ENCODE measurements around the gene COL20A1. TPM values are rescaled to one million over a fixed set of nuclear protein-coding genes. Genes with fewer than 3 reads are reported as not detected.

COL20A1 gene
- total RNA-seq, 1 experiment from 2014 or later: 2.3 TPM

DNA sequence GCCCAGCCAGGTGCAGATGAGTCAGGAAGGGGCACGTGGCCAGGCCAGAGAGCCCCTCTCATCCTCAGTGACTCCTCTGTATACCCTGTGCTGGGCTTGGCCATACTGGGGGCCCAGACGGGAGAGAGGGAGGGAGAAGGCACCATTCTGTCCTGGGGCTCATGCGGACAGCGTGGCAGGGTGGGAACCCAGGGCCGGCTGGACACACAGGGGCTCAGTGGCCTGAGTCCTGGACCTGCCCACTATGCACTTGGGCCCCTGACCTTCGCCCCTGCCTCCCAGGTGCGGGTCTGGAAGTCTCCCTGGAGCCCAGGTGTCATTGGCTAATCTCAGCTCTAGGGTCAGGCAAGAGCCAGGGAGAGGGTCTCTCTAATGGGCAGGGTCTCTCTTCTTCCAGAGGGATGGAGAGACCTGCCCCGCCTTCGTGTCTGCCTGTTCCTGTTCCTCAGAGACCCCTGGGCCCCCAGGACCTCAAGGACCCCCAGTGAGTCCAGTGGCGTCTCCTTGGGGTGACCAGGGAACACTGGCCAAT lies 27.7 kb downstream of the COL20A1 start:
- H3K9ac ChIP-seq (ENCODE audit: extremely low read depth, insufficient read length, low read length): no peak overlapping the region

More for the DNA sequence above, 27.7 kb downstream of the COL20A1 start:
- Histone ChIP-seq H3K27ac (ENCODE audit: insufficient read length, low read depth, low read length) (no peak overlapping the region), H4K20me1 (ENCODE audit: control insufficient read depth, insufficient read depth, insufficient read length) (no peaks in the 10 kb centered on the region), H3K79me1 (ENCODE audit: insufficient read depth, low read depth, low read length, poor library complexity, severe bottlenecking) (no peaks in the 10 kb centered on the region), H4K8ac (replicated peaks; ENCODE audit: insufficient read length, low read depth, low read length) (no peak overlapping the region), H3K23me2 (ENCODE audit: insufficient read length, low read depth, low read length, poor library complexity, severe bottlenecking) (no peaks in the 10 kb centered on the region), H2BK15ac (ENCODE audit: low read depth, low read length) (no peak overlapping the region), H3T11ph (ENCODE audit: low read length) (no peak overlapping the region), H3K4me1 (ENCODE audit: insufficient read depth, low read length) (no peaks in the 10 kb centered on the region), H4K5ac (ENCODE audit: insufficient read length, low read depth, low read length) (no peak overlapping the region), H3K4me2 (ENCODE audit: insufficient read depth, insufficient read length, low read length) (no peak overlapping the region), H3K4ac (ENCODE audit: low read depth, low read length) (no peak overlapping the region), H3K14ac (ENCODE audit: insufficient read depth, low read length) (no peak overlapping the region), H3K9me3 (ENCODE audit: control insufficient read depth, low read depth, low read length) (no peaks in the 10 kb centered on the region), H2BK12ac (ENCODE audit: insufficient read length, low read depth, low read length) (no peak overlapping the region), H2BK5ac (ENCODE audit: insufficient read length, low read length) (no peak overlapping the region), H3K27me3 (ENCODE audit: insufficient read depth, low read length) (no peaks in the 10 kb centered on the region), H2BK120ac (ENCODE audit: low read depth, low read length, poor library complexity, severe bottlenecking) (no peak overlapping the region), H2AFZ (ENCODE audit: low read length) (no peak overlapping the region), H2BK20ac (ENCODE audit: low read depth, low read length, poor library complexity, severe bottlenecking) (no peak overlapping the region), H3K79me2 (ENCODE audit: insufficient read depth, low read length) (no peaks in the 10 kb centered on the region), H3K18ac (ENCODE audit: insufficient read length, low read depth, low read length) (no peak overlapping the region), H3K56ac (ENCODE audit: insufficient read length, low read depth, low read length) (no peak overlapping the region), H3K23ac (ENCODE audit: insufficient read length, low read depth, low read length) (no peak overlapping the region), H2AK5ac (ENCODE audit: insufficient read length, low read length) (no peak overlapping the region), H4K91ac (ENCODE audit: insufficient read length, low read depth, low read length) (no peak overlapping the region)
- DNase-seq: no peak
- no peak overlapping the region for H3K27ac Mint-ChIP-seq
- peaks cover 6% of the 10 kb centered on the region for H3K27me3 Mint-ChIP-seq (ENCODE audit: low read depth)
- H3K9me3 Mint-ChIP-seq: no peaks in the 10 kb centered on the region
- peaks cover 0 to 10% of the 10 kb centered on the region in 2 experiments; a peak in 2 of 4 replicates for H3K4me1 Mint-ChIP-seq
- TF ChIP-seq, protein P1, sequence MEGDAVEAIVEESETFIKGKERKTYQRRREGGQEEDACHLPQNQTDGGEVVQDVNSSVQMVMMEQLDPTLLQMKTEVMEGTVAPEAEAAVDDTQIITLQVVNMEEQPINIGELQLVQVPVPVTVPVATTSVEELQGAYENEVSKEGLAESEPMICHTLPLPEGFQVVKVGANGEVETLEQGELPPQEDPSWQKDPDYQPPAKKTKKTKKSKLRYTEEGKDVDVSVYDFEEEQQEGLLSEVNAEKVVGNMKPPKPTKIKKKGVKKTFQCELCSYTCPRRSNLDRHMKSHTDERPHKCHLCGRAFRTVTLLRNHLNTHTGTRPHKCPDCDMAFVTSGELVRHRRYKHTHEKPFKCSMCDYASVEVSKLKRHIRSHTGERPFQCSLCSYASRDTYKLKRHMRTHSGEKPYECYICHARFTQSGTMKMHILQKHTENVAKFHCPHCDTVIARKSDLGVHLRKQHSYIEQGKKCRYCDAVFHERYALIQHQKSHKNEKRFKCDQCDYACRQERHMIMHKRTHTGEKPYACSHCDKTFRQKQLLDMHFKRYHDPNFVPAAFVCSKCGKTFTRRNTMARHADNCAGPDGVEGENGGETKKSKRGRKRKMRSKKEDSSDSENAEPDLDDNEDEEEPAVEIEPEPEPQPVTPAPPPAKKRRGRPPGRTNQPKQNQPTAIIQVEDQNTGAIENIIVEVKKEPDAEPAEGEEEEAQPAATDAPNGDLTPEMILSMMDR (conservative IDR thresholded peaks at IDR 0.05): no peak
- H3K36me3 Mint-ChIP-seq (ENCODE audit: insufficient read depth in 1 of 3, low read depth in 3 of 3): no peaks in the 10 kb centered on the region
- no CpG with 5 or more reads among the region's 10 CpGs for WGBS (ENCODE audit: extremely low coverage, insufficient read length, low lambda C conversion rate)
- no peak overlapping the region for H3K4me3 Mint-ChIP-seq

Data from H9 (cell line).